Naive thymus-derived CD8-positive, alpha-beta T cell (primary cell): ENCODE data around the gene TRA2B. TPM values are rescaled to one million over a fixed set of nuclear protein-coding genes. Genes with fewer than 3 reads are reported as not detected.
A peak's percentile ranks its signal among the peaks of the same experiment; 100 is the strongest.

ENCODE experiments used
- ATAC-seq, 2 donors: fragments of 150-1000 bp; cut with Tn5 transposase in 1 of 2; sonication (Bioruptor Pico), chemical (Tn5 transposase) in 1 of 2; 1 replicate in 1 of 2; 2 replicates in 1 of 2; pipeline ENCODE4 v1.10.0; 2021; ENCODE audit warnings: mild to moderate bottlenecking in 2 of 2, moderate library complexity in 2 of 2
- POLR2A ChIA-PET: fragments of 350-600 bp; sonication (Branson Sonifier 250); formaldehyde crosslinking; loops from one replicate; lab custom pipeline; 2021; ENCODE audit warnings: antibody characterized with exemption; lab: Charles Lee
- DNase-seq, 10 donors: peaks; one replicate each; pipeline versions ENCODE4 v3.0.0 to v3.0.0-alpha.2; 2020 to 2022
- H3K27ac Mint-ChIP-seq, 10 donors: one replicate each; pipeline ENCODE4 v1.8.0; 2020 to 2022; ENCODE audit warnings: mild to moderate bottlenecking in 10 of 10, mixed read lengths in 10 of 10, moderate library complexity in 4 of 10, inconsistent platforms in 1 of 10
- H3K27me3 Mint-ChIP-seq, 5 donors: one replicate each; pipeline ENCODE4 v1.8.0; 2021 to 2022; ENCODE audit warnings: mixed read lengths in 5 of 5
- H3K36me3 Mint-ChIP-seq, 3 donors: one replicate each; pipeline ENCODE4 v1.8.0; 2020 to 2022; ENCODE audit warnings: mixed read lengths in 3 of 3, mild to moderate bottlenecking in 2 of 3, inconsistent platforms in 1 of 3
- H3K4me1 Mint-ChIP-seq, 4 donors: one replicate each; pipeline ENCODE4 v1.8.0; 2021 to 2022; ENCODE audit warnings: mixed read lengths in 4 of 4
- H3K4me3 Mint-ChIP-seq, 10 donors: one replicate each; pipeline ENCODE4 v1.8.0; 2020 to 2022; ENCODE audit warnings: mild to moderate bottlenecking in 10 of 10, mixed read lengths in 10 of 10, moderate library complexity in 6 of 10, inconsistent platforms in 1 of 10
- H3K9me3 Mint-ChIP-seq, 9 donors: one replicate each; pipeline ENCODE4 v1.8.0; 2020 to 2022; ENCODE audit warnings: mixed read lengths in 9 of 9, mild to moderate bottlenecking in 3 of 9, inconsistent platforms in 1 of 9, moderate library complexity in 1 of 9
- polyA plus RNA-seq, 3 donors: library from polyadenylated mRNA; unstranded; fragments of 300-500 nt; fragmentation: Illumina TruSeq; gene quantifications; one replicate each; pipeline ENCODE4 v1.2.3, GENCODE V29; 2021
- total RNA-seq, 8 experiments: library from RNA in 2 of 8; stranded (reverse) in 2 of 8; gene quantifications; one replicate each; pipeline ENCODE4 v1.2.3 and lab custom pipeline; 2021 to 2026

The TRA2B gene
- total and polyA plus RNA-seq, 5 experiments from 2014 or later = 176 to 229 (median 218) TPM

DNA sequence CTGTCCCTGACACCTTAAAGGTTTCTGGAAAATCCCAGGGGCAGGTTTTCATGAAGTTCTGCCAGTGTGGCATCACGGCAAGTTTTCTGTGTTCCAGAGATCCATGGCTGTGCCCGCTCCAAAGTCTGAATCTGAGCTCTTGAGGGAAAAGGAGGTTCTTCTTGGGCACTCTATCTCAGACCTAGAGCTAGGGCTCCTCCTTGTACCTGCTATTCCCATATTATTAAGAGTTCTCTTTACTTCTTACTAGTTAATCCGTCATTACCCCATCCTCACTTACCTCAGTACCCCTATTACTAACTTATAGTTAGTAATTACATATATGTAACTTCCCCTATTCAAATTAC is 5.9 kb upstream of the TRA2B start:
- ATAC-seq (peak; percentile 29 to 31), DNase-seq (no peak)
- Mint-ChIP-seq H3K27ac (peak overlapping the region in 4 of 10 donors; percentile 28 to 86 (median 80)), H3K27me3 (peaks cover 0 to 2% (median 0%) of the 10 kb centered on the region in 5 donors), H3K9me3 (no peaks in the 10 kb centered on the region), H3K4me1 (peaks cover 7 to 17% (median 11%) of the 10 kb centered on the region in 4 donors), H3K36me3 (no peaks in the 10 kb centered on the region), H3K4me3 (peak overlapping the region in 3 of 10 donors; percentile 52 to 70 (median 57))
- POLR2A ChIA-PET = interaction anchor here (0.6 to 2.3 kb wide), 6 partner anchors 11 to 840 kb away, joined by 3 to 7 read pairs (median 4); partner anchors contain the start of genes DNAJB11 and EIF4A2

DNA sequence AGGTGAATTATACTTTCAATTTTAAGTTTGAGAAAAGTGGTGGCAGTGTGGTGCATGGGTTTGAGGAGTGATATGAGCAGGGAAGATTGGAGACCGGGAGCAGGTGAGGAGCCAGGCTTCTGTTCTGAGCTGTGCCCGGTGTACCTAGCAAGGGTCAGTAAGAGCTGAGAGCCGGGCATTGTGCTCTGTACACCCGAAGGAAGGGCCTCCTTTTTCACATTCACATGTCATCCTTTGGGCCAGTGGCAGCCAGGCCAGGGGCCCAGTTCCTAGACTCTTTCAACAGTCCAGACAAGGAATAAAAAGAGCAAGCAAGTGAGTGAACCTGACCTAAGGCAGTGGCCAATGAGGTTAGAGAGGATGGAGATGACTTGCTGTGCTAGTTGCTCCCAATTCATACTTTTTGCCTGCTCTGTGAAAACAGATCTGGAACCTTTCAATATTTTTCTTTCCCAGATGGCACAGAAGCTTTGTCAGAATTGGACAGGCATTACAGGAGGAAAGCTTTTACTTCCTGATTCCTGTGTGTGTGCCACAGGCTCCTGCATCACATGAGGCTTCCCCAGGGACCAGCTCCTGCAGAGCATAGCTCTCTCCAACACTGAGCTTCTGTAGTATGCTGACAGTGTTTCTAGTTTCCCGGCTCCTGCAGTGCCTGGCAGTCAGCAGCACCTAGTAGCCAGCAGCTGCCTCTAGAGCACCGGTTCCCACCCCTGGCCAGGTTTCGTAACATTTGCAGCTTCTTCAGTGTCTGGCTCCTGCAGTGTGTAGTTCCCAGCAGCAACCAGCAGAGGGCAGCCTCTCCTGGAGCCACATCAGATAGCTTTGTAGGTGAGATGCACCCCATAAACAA is 5.3 kb upstream of the TRA2B start:
- POLR2A ChIA-PET = interaction anchor here (0.6 to 2.3 kb wide), 6 partner anchors 11 to 840 kb away, joined by 3 to 7 read pairs (median 4); partner anchors contain the start of genes DNAJB11 and EIF4A2
- Mint-ChIP-seq H3K4me1 (peaks cover 9 to 21% (median 14%) of the 10 kb centered on the region in 4 donors), H3K27ac (peak overlapping the region in 8 of 10 donors; percentile 3 to 86 (median 46)), H3K27me3 (peaks cover 0 to 2% (median 0%) of the 10 kb centered on the region in 5 donors), H3K9me3 (peaks cover 0 to 2% (median 0%) of the 10 kb centered on the region in 9 donors), H3K36me3 (no peaks in the 10 kb centered on the region), H3K4me3 (peak overlapping the region; percentile 29 to 76 (median 57))
- ATAC-seq = peak; percentile 98 to 99
- peak; percentile 70 to 89 (median 83) for DNase-seq

DNA sequence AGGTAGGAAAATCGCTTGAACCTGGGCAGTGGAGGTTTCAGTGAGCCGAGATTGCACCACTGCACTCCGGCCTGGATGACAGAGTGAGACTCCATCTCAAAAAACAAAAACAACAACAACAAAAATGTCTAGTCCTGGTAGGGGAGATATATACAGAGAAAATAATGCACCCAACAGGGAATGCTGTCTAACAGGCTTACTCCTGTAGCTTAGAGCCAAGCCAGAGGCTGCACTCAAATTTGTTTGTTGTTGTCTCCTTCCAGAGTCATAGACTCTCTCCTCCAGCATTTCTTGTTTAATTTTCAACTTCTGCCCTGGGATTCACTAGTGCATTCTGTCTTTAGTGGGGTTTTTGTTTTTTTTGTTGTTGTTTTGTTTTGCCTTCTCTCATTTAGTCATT is 4.6 kb upstream of the TRA2B start:
- DNase-seq = no peak
- POLR2A ChIA-PET = interaction anchor here (1.5 to 2.3 kb wide), 2 partner anchors 17 to 841 kb away, joined by 6 to 7 read pairs; partner anchors contain the start of gene EIF4A2
- Mint-ChIP-seq H3K27me3 (peaks cover 0 to 2% (median 0%) of the 10 kb centered on the region in 5 donors), H3K36me3 (peaks cover 3 to 5% (median 4%) of the 10 kb centered on the region in 3 donors), H3K4me1 (peaks cover 12 to 27% (median 16%) of the 10 kb centered on the region in 4 donors), H3K27ac (peak overlapping the region in 1 of 10 donors; percentile 63), H3K9me3 (peaks cover 0 to 3% (median 1%) of the 10 kb centered on the region in 9 donors), H3K4me3 (peak overlapping the region in 3 of 10 donors; percentile 6 to 40 (median 18))
- no peak for ATAC-seq

DNA sequence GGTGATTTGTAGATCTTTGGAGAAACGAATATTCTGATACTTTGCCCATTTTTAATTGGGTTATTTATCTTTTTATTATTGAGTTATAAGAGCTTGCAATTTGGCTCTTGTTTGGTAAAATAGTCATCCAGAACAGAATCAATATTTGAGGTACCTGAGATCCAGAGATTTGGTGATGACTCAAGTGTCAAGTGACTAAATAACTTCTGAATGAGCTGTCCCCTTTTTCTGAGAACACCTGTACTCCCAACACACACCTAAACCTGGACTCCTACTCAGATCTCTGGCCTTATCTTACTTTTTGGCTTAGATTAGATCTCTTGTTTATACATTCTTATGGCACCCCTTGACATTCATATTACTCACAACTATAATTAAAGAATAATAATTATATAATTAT is 3.1 kb upstream of the TRA2B start:
- POLR2A ChIA-PET = no interaction called here
- DNase-seq (no peak), ATAC-seq (no peak)
- H3K36me3 Mint-ChIP-seq = peaks cover 3 to 13% (median 8%) of the 10 kb centered on the region in 3 donors
- peaks cover 0 to 2% (median 0%) of the 10 kb centered on the region in 5 donors for H3K27me3 Mint-ChIP-seq
- no peak overlapping the region for H3K27ac Mint-ChIP-seq
- peaks cover 0 to 3% (median 1%) of the 10 kb centered on the region in 9 donors for H3K9me3 Mint-ChIP-seq
- H3K4me1 Mint-ChIP-seq = peaks cover 14 to 28% (median 17%) of the 10 kb centered on the region in 4 donors
- H3K4me3 Mint-ChIP-seq = no peak overlapping the region

DNA sequence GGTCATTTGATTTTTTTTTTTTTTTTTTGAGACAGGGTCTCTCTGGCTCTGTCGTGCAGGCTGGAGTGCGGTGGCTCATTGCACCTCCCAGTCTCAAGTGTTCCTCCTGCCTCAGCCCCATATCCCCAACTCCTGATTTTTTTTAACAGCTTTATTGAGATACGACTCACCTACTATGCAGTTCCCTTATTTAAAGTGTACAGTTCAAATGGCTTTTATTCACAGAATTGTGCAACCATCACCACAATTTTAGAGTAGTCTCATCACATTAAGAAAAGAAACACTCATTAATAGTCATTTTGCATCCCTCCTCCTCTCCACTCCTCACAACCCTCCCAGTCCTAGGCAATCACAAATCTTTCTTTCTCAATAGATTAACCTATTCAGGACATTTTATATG is 1.9 kb upstream of the TRA2B start:
- peaks cover 14 to 40% (median 29%) of the 10 kb centered on the region in 4 donors for H3K4me1 Mint-ChIP-seq
- DNase-seq (no peak), ATAC-seq (no peak)
- POLR2A ChIA-PET = no interaction called here
- H3K4me3 Mint-ChIP-seq = peak overlapping the region in 8 of 10 donors; percentile 9 to 37 (median 20)
- peaks cover 0 to 3% (median 1%) of the 10 kb centered on the region in 9 donors for H3K9me3 Mint-ChIP-seq
- peak overlapping the region in 4 of 10 donors; percentile 1 to 90 (median 34) for H3K27ac Mint-ChIP-seq
- peaks cover 0 to 2% (median 0%) of the 10 kb centered on the region in 5 donors for H3K27me3 Mint-ChIP-seq
- peaks cover 3 to 17% (median 13%) of the 10 kb centered on the region in 3 donors for H3K36me3 Mint-ChIP-seq

DNA sequence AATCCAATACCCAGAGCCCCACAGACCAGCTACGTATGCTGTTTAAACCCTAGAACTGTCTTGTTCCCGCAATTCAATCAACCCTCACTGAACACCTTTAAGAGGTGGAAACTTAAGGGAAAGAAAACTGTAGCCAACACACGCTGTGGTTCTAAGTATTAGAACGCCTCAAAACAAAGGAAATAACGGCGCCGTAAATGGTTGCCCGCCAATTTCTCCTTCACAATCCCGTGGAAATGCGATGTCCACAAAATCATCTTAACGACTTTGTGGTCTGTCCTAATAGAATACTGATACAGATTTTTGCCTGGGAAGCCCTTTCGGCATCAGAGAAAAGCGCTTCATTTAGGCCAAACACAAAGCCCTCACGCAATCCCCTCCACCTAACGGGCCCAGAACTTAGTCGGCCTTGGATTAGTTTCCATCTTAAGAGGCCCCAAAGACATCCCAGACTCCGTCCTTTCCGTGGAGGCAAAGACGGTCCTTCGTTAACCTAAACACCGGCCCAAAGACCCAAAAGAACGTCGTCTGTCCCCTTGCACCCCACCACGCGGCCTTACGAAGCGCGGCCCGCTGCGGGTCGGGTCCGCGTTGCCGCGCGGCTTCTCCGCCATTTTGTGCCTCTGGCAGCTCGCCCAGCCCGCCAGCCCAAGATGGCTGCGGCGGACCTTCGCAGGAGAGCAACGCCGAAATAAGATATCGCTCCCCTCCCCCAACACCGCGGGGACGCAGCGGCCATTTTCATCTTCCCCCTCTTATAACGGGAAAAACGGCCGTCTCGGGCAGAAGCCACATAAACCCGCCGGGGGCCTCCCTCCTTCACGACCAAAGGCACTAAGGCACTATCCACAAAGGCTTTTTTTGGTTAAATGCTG is 763 bp downstream of the TRA2B start:
- H3K36me3 Mint-ChIP-seq = peaks cover 3 to 19% (median 13%) of the 10 kb centered on the region in 3 donors

DNA sequence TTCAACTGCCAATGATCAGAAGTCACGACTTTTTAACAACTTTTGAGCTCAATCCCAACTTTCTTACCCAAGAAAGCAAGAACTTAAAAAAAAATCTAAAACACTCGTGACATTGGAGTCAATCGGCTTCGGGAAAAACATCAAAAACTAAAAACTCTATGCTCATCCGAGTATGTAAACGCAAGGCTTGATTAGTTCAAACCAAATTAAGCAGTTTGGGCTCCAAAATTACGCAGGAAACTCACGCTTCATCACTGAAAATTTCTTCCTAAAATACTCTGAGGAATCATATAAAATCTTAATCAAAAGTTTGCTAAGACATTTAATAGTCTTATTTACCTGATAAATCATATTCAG is 1.6 kb downstream of the TRA2B start:
- peak overlapping the region; percentile 99 to 100 (median 100) for H3K27ac Mint-ChIP-seq
- H3K4me1 Mint-ChIP-seq = peaks cover 22 to 58% (median 49%) of the 10 kb centered on the region in 4 donors
- POLR2A ChIA-PET = interaction anchor here (1.0 to 3.5 kb wide), 9 partner anchors 9 to 871 kb away, joined by 3 to 52 read pairs (median 14); partner anchors contain the start of genes DNAJB11, EIF4A2, SENP2 and TBCCD1
- H3K9me3 Mint-ChIP-seq = peaks cover 0 to 3% (median 1%) of the 10 kb centered on the region in 9 donors
- H3K36me3 Mint-ChIP-seq = peaks cover 7 to 27% (median 17%) of the 10 kb centered on the region in 3 donors
- peak overlapping the region; percentile 96 to 100 (median 100) for H3K4me3 Mint-ChIP-seq
- peaks cover 0 to 2% (median 0%) of the 10 kb centered on the region in 5 donors for H3K27me3 Mint-ChIP-seq
- ATAC-seq = no peak
- DNase-seq = no peak

More for the DNA sequence above, 763 bp downstream of the TRA2B start:
- DNase-seq (peak; percentile 78 to 92 (median 85)), ATAC-seq (peak; percentile 63 to 67)
- peak overlapping the region; percentile 99 to 100 (median 100) for H3K27ac Mint-ChIP-seq
- peaks cover 17 to 50% (median 42%) of the 10 kb centered on the region in 4 donors for H3K4me1 Mint-ChIP-seq
- peaks cover 0 to 3% (median 1%) of the 10 kb centered on the region in 9 donors for H3K9me3 Mint-ChIP-seq
- peaks cover 0 to 2% (median 0%) of the 10 kb centered on the region in 5 donors for H3K27me3 Mint-ChIP-seq
- peak overlapping the region; percentile 96 to 100 (median 100) for H3K4me3 Mint-ChIP-seq
- POLR2A ChIA-PET = interaction anchor here (0.6 to 3.5 kb wide), 23 partner anchors 8 to 1575 kb away, joined by 3 to 52 read pairs (median 6); partner anchors contain the start of genes DNAJB11, EIF4A2, SENP2 and TBCCD1

DNA sequence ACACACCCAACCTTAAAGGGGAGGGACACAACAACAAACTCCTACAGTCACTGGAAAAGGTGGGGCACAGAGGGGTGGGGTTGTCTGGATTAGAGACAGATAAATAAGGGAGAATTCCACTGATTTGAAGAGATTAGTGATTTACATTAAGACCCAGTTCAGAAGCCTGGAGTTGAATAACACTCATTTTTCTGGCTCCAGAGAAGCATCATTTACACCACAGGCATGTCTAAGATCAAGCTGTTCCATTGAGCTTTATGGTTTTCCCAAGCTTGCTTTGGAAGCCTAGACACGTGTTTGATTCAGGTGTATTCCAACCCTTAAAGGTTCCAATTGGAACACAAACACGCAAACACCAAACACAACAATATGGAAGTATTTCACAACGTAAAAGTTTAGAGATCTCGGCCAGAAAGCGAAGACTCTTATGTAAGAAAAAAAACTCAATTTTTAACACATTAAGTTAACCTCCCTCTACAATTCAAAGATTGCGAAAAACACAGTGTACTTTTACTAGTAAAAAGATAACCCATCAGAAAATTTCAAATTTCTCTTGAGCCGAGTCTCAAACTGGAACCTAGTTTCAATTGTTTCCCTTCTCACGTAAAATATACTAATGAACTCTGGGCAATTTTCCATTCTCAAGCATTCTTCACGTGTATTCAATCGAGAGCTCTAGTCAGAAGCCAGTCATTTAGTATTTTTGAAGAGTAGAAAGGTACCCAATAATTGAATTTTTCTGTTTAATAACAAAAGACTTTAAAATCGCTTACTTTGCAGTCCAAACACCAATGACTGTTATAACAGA is 2.1 kb downstream of the TRA2B start:
- Mint-ChIP-seq H3K4me1 (peaks cover 26 to 64% (median 55%) of the 10 kb centered on the region in 4 donors), H3K27ac (peak overlapping the region; percentile 99 to 100 (median 100)), H3K27me3 (peaks cover 0 to 2% (median 0%) of the 10 kb centered on the region in 5 donors), H3K9me3 (peaks cover 0 to 3% (median 1%) of the 10 kb centered on the region in 9 donors), H3K36me3 (peaks cover 11 to 33% (median 17%) of the 10 kb centered on the region in 3 donors), H3K4me3 (peak overlapping the region; percentile 96 to 100 (median 100))
- POLR2A ChIA-PET = interaction anchor here (2.4 to 3.5 kb wide), 6 partner anchors 8 to 848 kb away, joined by 8 to 52 read pairs (median 18); partner anchors contain the start of genes DNAJB11, EIF4A2 and SENP2
- ATAC-seq (no peak), DNase-seq (no peak)

DNA sequence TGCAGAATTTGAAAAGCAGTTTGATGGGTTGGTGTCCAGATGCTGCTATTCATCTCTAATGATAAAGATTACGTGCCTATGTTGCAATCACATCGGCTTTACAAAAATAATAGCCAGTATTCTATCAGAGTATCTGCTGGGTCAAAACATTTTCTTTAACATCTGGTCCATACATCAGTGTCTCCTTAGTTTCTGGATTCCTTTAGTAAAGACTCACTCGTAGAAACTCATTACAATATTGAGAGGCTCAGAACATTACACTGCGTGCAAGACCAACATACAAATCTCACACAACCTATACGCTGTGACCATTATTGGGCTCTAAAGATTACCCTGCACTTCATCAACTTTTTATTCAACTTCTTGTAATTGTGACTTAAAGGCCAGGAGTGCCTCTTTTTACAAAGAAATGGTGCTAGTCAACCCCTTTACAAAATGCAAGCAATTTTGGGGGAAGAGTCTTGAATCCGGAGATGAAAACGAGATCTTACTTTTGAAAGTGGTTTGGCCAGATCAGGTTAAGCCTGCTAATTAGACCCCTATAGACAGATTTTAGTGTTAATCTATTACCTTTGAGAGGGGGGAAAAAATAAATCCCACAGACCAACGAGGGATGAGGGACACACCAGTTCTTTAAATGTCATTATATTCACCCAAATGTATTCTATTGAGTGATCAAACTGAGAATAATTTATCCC is 2.9 kb downstream of the TRA2B start:
- H3K27ac Mint-ChIP-seq = peak overlapping the region; percentile 42 to 100 (median 100)
- H3K36me3 Mint-ChIP-seq = peaks cover 11 to 41% (median 17%) of the 10 kb centered on the region in 3 donors
- POLR2A ChIA-PET = interaction anchor here (3.5 kb wide), 1 partner anchor 848 kb away, joined by 52 read pairs; the partner anchor contains the start of gene EIF4A2

DNA sequence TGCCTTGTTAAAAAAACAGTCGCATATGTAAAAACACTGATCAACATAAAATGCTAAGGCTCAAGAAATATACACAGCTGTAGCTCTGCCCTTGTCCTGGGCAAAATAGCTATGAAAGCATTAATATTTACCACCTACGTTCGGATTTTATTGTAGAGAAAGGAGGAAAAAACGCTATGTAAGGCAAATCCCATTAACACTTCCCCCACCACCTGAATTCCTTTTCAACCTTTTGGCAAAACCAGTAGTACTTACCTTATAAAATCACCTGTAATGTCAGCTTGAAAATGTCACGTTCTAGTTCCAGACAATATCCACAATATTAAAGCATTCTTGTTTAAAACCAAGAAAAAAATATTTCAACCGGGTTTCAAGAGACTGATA is 3.6 kb downstream of the TRA2B start:
- H3K4me1 Mint-ChIP-seq = peaks cover 37 to 79% (median 70%) of the 10 kb centered on the region in 4 donors
- POLR2A ChIA-PET = no interaction called here
- DNase-seq (no peak), ATAC-seq (no peak)
- H3K36me3 Mint-ChIP-seq = peaks cover 17 to 48% (median 17%) of the 10 kb centered on the region in 3 donors
- H3K9me3 Mint-ChIP-seq = peaks cover 0 to 3% (median 1%) of the 10 kb centered on the region in 9 donors
- H3K27ac Mint-ChIP-seq = peak overlapping the region; percentile 4 to 100 (median 48)
- H3K4me3 Mint-ChIP-seq = peak overlapping the region; percentile 96 to 100 (median 100)
- H3K27me3 Mint-ChIP-seq = peaks cover 0 to 2% (median 0%) of the 10 kb centered on the region in 5 donors

More for the DNA sequence above, 2.9 kb downstream of the TRA2B start:
- Mint-ChIP-seq H3K9me3 (peaks cover 0 to 3% (median 1%) of the 10 kb centered on the region in 9 donors), H3K4me3 (peak overlapping the region; percentile 96 to 100 (median 100)), H3K4me1 (peaks cover 31 to 72% (median 63%) of the 10 kb centered on the region in 4 donors), H3K27me3 (peaks cover 0 to 2% (median 0%) of the 10 kb centered on the region in 5 donors)
- no peak for ATAC-seq
- DNase-seq = no peak
